Activated CD8-positive, alpha-beta T cell treated with anti-CD3 and anti-CD28 coated beads for 36 hours (primary cell): Measurements from ENCODE around the gene KDM8. TPM values are rescaled to one million over a fixed set of nuclear protein-coding genes. Genes with fewer than 3 reads are reported as not detected.

Experiments used
- ATAC-seq: fragments of 200-7000 bp; cut with Tn5 transposase; one replicate; pipeline ENCODE4 v1.10.0; 2021; ENCODE audit warnings: mild to moderate bottlenecking, moderate library complexity
- CTCF ChIA-PET: fragments of 350-600 bp; sonication (Branson Sonifier 250); formaldehyde crosslinking; loops from one replicate; lab custom pipeline; 2021; ENCODE audit warnings: antibody characterized with exemption; lab: Charles Lee
- POLR2A ChIA-PET: fragments of 350-600 bp; sonication (Branson Sonifier 250); formaldehyde crosslinking; loops from one replicate; lab custom pipeline; 2021; ENCODE audit warnings: antibody characterized with exemption; lab: Charles Lee
- DNase-seq: peaks from one replicate; pipeline ENCODE4 v3.0.0-alpha.2; 2020
- H3K27ac Mint-ChIP-seq: one replicate; pipeline ENCODE4 v1.8.0; 2021; ENCODE audit warnings: mild to moderate bottlenecking, mixed read lengths
- H3K27me3 Mint-ChIP-seq: one replicate; pipeline ENCODE4 v1.8.0; 2021; ENCODE audit warnings: mixed read lengths
- H3K36me3 Mint-ChIP-seq: one replicate; pipeline ENCODE4 v1.8.0; 2021; ENCODE audit warnings: low read depth, mixed read lengths
- H3K4me1 Mint-ChIP-seq: one replicate; pipeline ENCODE4 v1.8.0; 2021; ENCODE audit warnings: low read depth, mixed read lengths
- H3K4me3 Mint-ChIP-seq: one replicate; pipeline ENCODE4 v1.8.0; 2021; ENCODE audit warnings: mild to moderate bottlenecking, moderate library complexity, mixed read lengths
- H3K9me3 Mint-ChIP-seq: one replicate; pipeline ENCODE4 v1.8.0; 2021; ENCODE audit warnings: mixed read lengths
- intact Hi-C: fragments of 100-400 bp; cut with micrococcal nuclease; formaldehyde crosslinking; loops from one replicate; pipeline ENCODE4 v1.10.0; 2022
- total RNA-seq, 2 experiments: library from RNA; stranded (reverse); gene quantifications; one replicate each; pipeline ENCODE4 v1.2.3, GENCODE V29; 2021
- TF ChIP-seq, protein P1 (sequence below): fragments of 200-600 bp; IDR thresholded peaks from one replicate; pipeline ENCODE4 v1.8.0; 2022; ENCODE audit warnings: antibody characterized with exemption, mild to moderate bottlenecking

Gene KDM8
- total RNA-seq, 2 experiments from 2014 or later: 10.9 to 12.7 TPM

- Mint-ChIP-seq H3K4me1 (peaks cover 20% of the 10 kb centered on the region), H3K4me3 (no peak overlapping the region), H3K9me3 (no peaks in the 10 kb centered on the region), H3K27me3 (no peaks in the 10 kb centered on the region), H3K27ac (peak overlapping the region; percentile 42), H3K36me3 (peaks cover 16% of the 10 kb centered on the region)
- intact Hi-C loops: no loop called here
- ATAC-seq (no peak), DNase-seq (no peak)
- POLR2A ChIA-PET: interaction anchor here (0.6 to 2.6 kb wide), 5 partner anchors 10 to 228 kb away, joined by 3 to 10 read pairs (median 3); no protein-coding TSS in a partner anchor
- CTCF ChIA-PET: interaction anchor here (1.0 to 1.7 kb wide), 5 partner anchors 19 to 146 kb away, joined by 3 to 6 read pairs (median 4); partner anchors contain the start of gene KDM8
- TF ChIP-seq, protein P1, sequence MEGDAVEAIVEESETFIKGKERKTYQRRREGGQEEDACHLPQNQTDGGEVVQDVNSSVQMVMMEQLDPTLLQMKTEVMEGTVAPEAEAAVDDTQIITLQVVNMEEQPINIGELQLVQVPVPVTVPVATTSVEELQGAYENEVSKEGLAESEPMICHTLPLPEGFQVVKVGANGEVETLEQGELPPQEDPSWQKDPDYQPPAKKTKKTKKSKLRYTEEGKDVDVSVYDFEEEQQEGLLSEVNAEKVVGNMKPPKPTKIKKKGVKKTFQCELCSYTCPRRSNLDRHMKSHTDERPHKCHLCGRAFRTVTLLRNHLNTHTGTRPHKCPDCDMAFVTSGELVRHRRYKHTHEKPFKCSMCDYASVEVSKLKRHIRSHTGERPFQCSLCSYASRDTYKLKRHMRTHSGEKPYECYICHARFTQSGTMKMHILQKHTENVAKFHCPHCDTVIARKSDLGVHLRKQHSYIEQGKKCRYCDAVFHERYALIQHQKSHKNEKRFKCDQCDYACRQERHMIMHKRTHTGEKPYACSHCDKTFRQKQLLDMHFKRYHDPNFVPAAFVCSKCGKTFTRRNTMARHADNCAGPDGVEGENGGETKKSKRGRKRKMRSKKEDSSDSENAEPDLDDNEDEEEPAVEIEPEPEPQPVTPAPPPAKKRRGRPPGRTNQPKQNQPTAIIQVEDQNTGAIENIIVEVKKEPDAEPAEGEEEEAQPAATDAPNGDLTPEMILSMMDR: no peak
These were observed 19.2 kb downstream of the KDM8 start for GRCh38 chr16:27222249-27223225.

DNA sequence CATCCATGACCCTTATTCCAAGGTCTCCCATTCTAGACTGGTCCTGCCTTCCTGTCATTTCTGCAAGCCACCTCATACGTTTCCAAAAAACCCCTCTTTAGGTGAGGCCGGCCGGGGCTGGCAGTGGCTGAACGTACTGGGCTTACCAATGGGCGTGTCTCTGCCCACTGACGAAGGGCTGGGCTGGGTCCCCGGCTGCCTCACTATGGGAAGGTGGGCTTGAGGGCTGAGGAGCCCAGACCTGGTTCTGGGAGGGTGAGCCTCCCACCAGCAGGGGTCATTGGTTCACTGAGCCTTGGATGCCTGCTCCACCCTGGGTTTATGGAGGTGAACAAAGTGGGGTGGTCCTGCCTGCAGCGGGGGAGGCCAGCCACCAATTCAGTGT, 19.9 kb downstream of the KDM8 start:
- intact Hi-C loops: no loop called here
- ATAC-seq (peak; percentile 29), DNase-seq (no peak)
- Mint-ChIP-seq H3K9me3 (no peaks in the 10 kb centered on the region), H3K36me3 (peaks cover 18% of the 10 kb centered on the region), H3K4me3 (no peak overlapping the region), H3K27ac (no peak overlapping the region), H3K4me1 (peaks cover 21% of the 10 kb centered on the region), H3K27me3 (no peaks in the 10 kb centered on the region)
- TF ChIP-seq, protein P1: no peak
- CTCF ChIA-PET: interaction anchor here (1.0 kb wide), 1 partner anchor 116 kb away, joined by 3 read pairs; no protein-coding TSS in a partner anchor
- POLR2A ChIA-PET: interaction anchor here (2.6 kb wide), 1 partner anchor 13 kb away, joined by 10 read pairs; no protein-coding TSS in a partner anchor

DNA sequence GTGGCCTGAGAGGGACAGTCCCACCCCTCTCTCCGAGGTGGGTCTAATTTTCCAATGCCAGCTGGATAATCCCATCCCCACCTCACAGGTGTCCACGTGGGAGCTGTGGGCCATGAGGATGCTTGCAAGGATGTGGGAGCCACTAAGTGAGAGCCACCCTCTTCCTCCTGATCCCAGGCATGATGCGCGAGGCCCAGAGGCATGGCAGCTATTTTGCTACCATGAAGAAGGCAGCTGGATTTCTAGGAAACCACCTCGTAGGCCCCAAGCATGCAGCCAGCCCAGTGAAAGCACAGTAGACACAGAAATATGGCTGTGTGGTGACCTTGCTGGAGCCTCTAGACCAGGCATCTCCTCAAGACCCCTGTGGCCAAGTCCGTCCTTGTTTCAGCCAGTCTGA, 20.4 kb downstream of the KDM8 start:
- peaks cover 21% of the 10 kb centered on the region for H3K4me1 Mint-ChIP-seq
- no peak overlapping the region for H3K27ac Mint-ChIP-seq
- peaks cover 18% of the 10 kb centered on the region for H3K36me3 Mint-ChIP-seq
- POLR2A ChIA-PET: interaction anchor here (2.6 kb wide), 1 partner anchor 14 kb away, joined by 10 read pairs; no protein-coding TSS in a partner anchor
- CTCF ChIA-PET: no interaction called here
- H3K4me3 Mint-ChIP-seq: no peak overlapping the region
- DNase-seq (no peak), ATAC-seq (no peak)
- no peaks in the 10 kb centered on the region for H3K9me3 Mint-ChIP-seq
- TF ChIP-seq, protein P1: no peak
- H3K27me3 Mint-ChIP-seq: no peaks in the 10 kb centered on the region
- intact Hi-C loops: no loop called here

DNA sequence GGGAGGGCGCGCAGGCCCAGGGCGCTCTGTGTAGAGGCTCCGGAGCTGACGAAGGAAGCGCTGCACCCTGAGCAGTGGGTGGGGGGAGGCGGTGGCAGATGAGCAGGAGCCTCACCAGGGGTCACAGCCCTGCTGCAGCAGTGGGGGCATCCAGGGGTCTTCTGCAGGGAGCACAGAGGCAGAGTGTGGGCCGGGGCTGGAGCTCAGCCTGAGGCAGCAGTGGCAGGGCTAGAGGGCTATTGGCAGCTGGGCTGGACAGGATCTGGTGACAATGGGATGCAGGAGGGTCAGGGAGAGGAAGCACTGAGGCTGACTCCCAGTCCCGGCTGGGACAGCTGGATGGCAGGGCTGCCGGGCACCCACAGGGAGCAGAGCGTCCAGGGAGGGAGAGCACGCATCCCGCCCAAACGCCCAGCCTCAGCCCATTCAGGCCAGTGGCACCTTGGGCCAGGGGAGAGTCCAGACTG, 21.0 kb downstream of the KDM8 start:
- TF ChIP-seq, protein P1: no peak
- intact Hi-C loops: no loop called here
- POLR2A ChIA-PET: interaction anchor here (1.1 to 2.8 kb wide), 2 partner anchors 11 to 13 kb away, joined by 3 to 13 read pairs; no protein-coding TSS in a partner anchor
- no peak overlapping the region for H3K4me3 Mint-ChIP-seq
- CTCF ChIA-PET: interaction anchor here (1.5 to 2.6 kb wide), 3 partner anchors 11 to 92 kb away, joined by 7 to 14 read pairs (median 8); no protein-coding TSS in a partner anchor
- no peaks in the 10 kb centered on the region for H3K9me3 Mint-ChIP-seq
- H3K4me1 Mint-ChIP-seq: peaks cover 27% of the 10 kb centered on the region
- DNase-seq (no peak), ATAC-seq (no peak)
- no peak overlapping the region for H3K27ac Mint-ChIP-seq
- peaks cover 23% of the 10 kb centered on the region for H3K36me3 Mint-ChIP-seq
- no peaks in the 10 kb centered on the region for H3K27me3 Mint-ChIP-seq
